Measurements from ENCODE around the gene CHST12. TPM values are rescaled to one million over a fixed set of nuclear protein-coding genes. Genes with fewer than 3 reads are reported as not detected.
A peak's percentile ranks its signal among the peaks of the same experiment; 100 is the strongest.

CHST12 gene
- total and polyA plus RNA-seq, 8 donors: 11.7 to 27.1 (median 15.0) TPM

GRCh38 chr7:2446676-2447075 lies 43.3 kb downstream of the CHST12 start:
- no peak for ATAC-seq
- no peak overlapping the region for H3K4me3 ChIP-seq

GRCh38 chr7:2450198-2451107 lies 47.0 kb downstream of the CHST12 start:
- Histone ChIP-seq H3K27ac (no peak overlapping the region), H3K4me1 (peaks cover 7 to 22% of the 10 kb centered on the region in 2 donors), H3K4me3 (no peak overlapping the region), H3K9me3 (no peaks in the 10 kb centered on the region), H3K36me3 (peaks cover 0 to 3% of the 10 kb centered on the region in 2 donors), H3K27me3 (no peaks in the 10 kb centered on the region)
- no peak for TF ChIP-seq CTCF (IDR thresholded peaks at IDR 0.05)
- no peak for DNase-seq
- intact Hi-C loops (cut with DNase I): loop anchor here in 1 of 2 donors (10.0 kb wide), 1 partner anchor 234 kb away; the partner anchor contains the start of gene AMZ1
- peak; percentile 3 for ATAC-seq

More at GRCh38 chr7:2446676-2447075, 43.3 kb downstream of the CHST12 start:
- Histone ChIP-seq H3K36me3 (peaks cover 0 to 7% of the 10 kb centered on the region in 2 donors), H3K4me1 (peaks cover 7 to 16% of the 10 kb centered on the region in 2 donors), H3K27ac (no peak overlapping the region), H3K27me3 (no peaks in the 10 kb centered on the region), H3K9me3 (no peaks in the 10 kb centered on the region)
- DNase-seq: no peak
- TF ChIP-seq CTCF (IDR thresholded peaks at IDR 0.05): no peak
- intact Hi-C loops (cut with DNase I): no loop called here

- ATAC-seq: peak; percentile 98
Measured at GRCh38 chr7:2451171-2452073, 48.0 kb downstream of the CHST12 start.

GRCh38 chr7:2452074-2452507 lies 48.7 kb downstream of the CHST12 start:
- H3K4me3 ChIP-seq: peak overlapping the region; percentile 10 to 26
- TF ChIP-seq CTCF (IDR thresholded peaks at IDR 0.05): no peak
- H3K4me1 ChIP-seq: peaks cover 7 to 22% of the 10 kb centered on the region in 2 donors
- ATAC-seq (peak; percentile 42), DNase-seq (peak in 2 of 4 donors; percentile 29 to 73)
- H3K36me3 ChIP-seq: no peaks in the 10 kb centered on the region
- H3K9me3 ChIP-seq: no peaks in the 10 kb centered on the region
- intact Hi-C loops (cut with DNase I): loop anchor here in 1 of 2 donors (10.0 kb wide), 1 partner anchor 233 kb away; the partner anchor contains the start of gene AMZ1
- H3K27ac ChIP-seq: no peak overlapping the region
- no peaks in the 10 kb centered on the region for H3K27me3 ChIP-seq

More at GRCh38 chr7:2451171-2452073, 48.0 kb downstream of the CHST12 start:
- DNase-seq: peak; percentile 67 to 98 (median 86)
- peak overlapping the region; percentile 10 to 26 for H3K4me3 ChIP-seq
- no peak overlapping the region for H3K27ac ChIP-seq
- intact Hi-C loops (cut with DNase I): loop anchor here in 1 of 2 donors (10.0 kb wide), 1 partner anchor 233 kb away; the partner anchor contains the start of gene AMZ1
- peaks cover 0 to 3% of the 10 kb centered on the region in 2 donors for H3K36me3 ChIP-seq
- H3K9me3 ChIP-seq: no peaks in the 10 kb centered on the region
- peaks cover 7 to 22% of the 10 kb centered on the region in 2 donors for H3K4me1 ChIP-seq
- peak; percentile 90 to 95 for TF ChIP-seq CTCF (IDR thresholded peaks at IDR 0.05)
- H3K27me3 ChIP-seq: no peaks in the 10 kb centered on the region
